Upper lobe of right lung (tissue), 1 donor: Measurements from ENCODE around the gene ADAMTS9. TPM values are rescaled to one million over a fixed set of nuclear protein-coding genes. Genes with fewer than 3 reads are reported as not detected.

Experiments used
- ATAC-seq: fragments of 200-7000 bp; cut with Tn5 transposase; one replicate; pipeline ENCODE4 v1.9.1; 2020; ENCODE audit warnings: mild to moderate bottlenecking, moderate library complexity
- DNase-seq: peaks from one replicate; pipeline ENCODE4 v3.0.0-alpha.2; 2020
- H3K27ac ChIP-seq: fragments of 200-600 bp; one replicate; pipeline ENCODE4 v1.8.0; 2022
- H3K27me3 ChIP-seq: fragments of 200-600 bp; one replicate; pipeline ENCODE4 v1.8.0; 2022; ENCODE audit warnings: mild to moderate bottlenecking
- H3K36me3 ChIP-seq: fragments of 200-600 bp; one replicate; pipeline ENCODE4 v1.8.0; 2022
- H3K4me1 ChIP-seq: fragments of 200-600 bp; one replicate; pipeline ENCODE4 v1.8.0; 2022
- H3K4me3 ChIP-seq: fragments of 200-600 bp; one replicate; pipeline ENCODE4 v1.8.0; 2022; ENCODE audit warnings: mild to moderate bottlenecking
- H3K9me3 ChIP-seq: fragments of 200-600 bp; one replicate; pipeline ENCODE4 v1.8.0; 2022
- CTCF ChIP-seq: fragments of 200-600 bp; IDR thresholded peaks from one replicate; pipeline ENCODE4 v1.8.0; 2022; ENCODE audit warnings: antibody characterized with exemption
- intact Hi-C: fragments of 100-400 bp; cut with DNase I; formaldehyde crosslinking; loops from one replicate; pipeline ENCODE4 v1.11.0; 2022
- total RNA-seq: library from RNA; stranded (reverse); fragmentation: NEBNext Ultra II Directional; extraction: Animal tissue kit (Norgen Biotek cat#: 25700); gene quantifications from one replicate; pipeline ENCODE4 v1.2.1, GENCODE V29; 2021
- donor health status: DM: no; HTN: yes; CAD: no; lungs with severe emphysema.

ADAMTS9 gene
- total RNA-seq, 1 donor from 2014 or later: 30.1 TPM

DNA sequence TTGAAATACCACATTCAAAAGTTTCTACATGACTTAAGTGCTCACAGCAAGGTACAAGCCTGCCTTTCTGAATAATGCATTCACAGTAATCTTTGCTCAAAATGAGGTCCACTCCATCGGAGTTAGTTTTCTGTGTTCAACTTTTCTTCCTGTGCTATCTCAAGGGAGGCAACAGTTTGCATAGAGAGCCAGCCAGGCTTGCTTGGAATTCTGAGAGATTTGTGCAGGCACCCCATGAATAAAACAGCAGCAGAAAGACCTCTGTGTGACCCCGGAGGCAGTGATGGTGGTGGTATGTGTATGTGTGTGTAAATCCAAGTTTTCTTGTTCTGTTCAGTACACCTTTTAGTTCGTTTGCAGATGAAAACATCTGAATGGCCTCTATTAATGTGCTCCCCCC is 124.0 kb downstream of the ADAMTS9 start:
- Histone ChIP-seq H3K36me3 (no peaks in the 10 kb centered on the region), H3K4me3 (no peak overlapping the region), H3K4me1 (peaks cover 9% of the 10 kb centered on the region), H3K27me3 (no peaks in the 10 kb centered on the region), H3K9me3 (no peaks in the 10 kb centered on the region), H3K27ac (no peak overlapping the region)
- no peak for ATAC-seq
- DNase-seq: no peak
- TF ChIP-seq CTCF: no peak
- intact Hi-C loops: no loop called here

- Histone ChIP-seq H3K27me3 (no peaks in the 10 kb centered on the region), H3K27ac (peak overlapping the region; percentile 58), H3K36me3 (no peaks in the 10 kb centered on the region), H3K9me3 (no peaks in the 10 kb centered on the region), H3K4me3 (peak overlapping the region; percentile 32), H3K4me1 (peaks cover 9% of the 10 kb centered on the region)
- intact Hi-C loops: no loop called here
- no peak for ATAC-seq
- DNase-seq: no peak
- TF ChIP-seq CTCF: no peak
These were observed 125.9 kb downstream of the ADAMTS9 start for GRCh38 chr3:64561868-64562267.

- intact Hi-C loops: no loop called here
- Histone ChIP-seq H3K4me3 (peak overlapping the region; percentile 32), H3K27me3 (no peaks in the 10 kb centered on the region), H3K4me1 (peaks cover 9% of the 10 kb centered on the region), H3K36me3 (no peaks in the 10 kb centered on the region), H3K27ac (peak overlapping the region; percentile 58), H3K9me3 (no peaks in the 10 kb centered on the region)
- DNase-seq (no peak), ATAC-seq (peak; percentile 26)
- no peak for TF ChIP-seq CTCF
These were observed 126.4 kb downstream of the ADAMTS9 start for GRCh38 chr3:64561325-64561843.

DNA sequence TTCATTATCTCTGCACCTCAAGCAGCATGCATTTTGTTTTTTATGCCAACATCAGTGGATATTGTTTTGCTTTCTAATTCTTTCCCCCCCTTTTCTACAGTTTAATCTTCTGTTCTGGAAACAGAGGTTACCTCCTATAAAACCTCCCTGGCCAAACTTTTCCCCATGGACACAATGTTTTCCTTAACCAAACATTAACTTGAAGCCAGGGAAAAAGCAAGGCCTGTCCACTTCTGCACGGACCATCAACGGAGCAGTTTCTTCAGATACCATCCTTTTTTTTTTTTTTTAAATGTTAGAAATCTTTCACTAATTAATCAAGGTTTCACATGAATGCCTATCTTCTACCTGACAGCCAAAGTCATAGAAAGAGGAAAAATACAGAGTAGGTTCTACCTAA is 127.0 kb downstream of the ADAMTS9 start:
- no peak for TF ChIP-seq CTCF
- peak overlapping the region; percentile 58 for H3K27ac ChIP-seq
- no peaks in the 10 kb centered on the region for H3K27me3 ChIP-seq
- no peaks in the 10 kb centered on the region for H3K9me3 ChIP-seq
- no peak for DNase-seq
- H3K4me1 ChIP-seq: peaks cover 9% of the 10 kb centered on the region
- H3K4me3 ChIP-seq: peak overlapping the region; percentile 32
- H3K36me3 ChIP-seq: no peaks in the 10 kb centered on the region
- intact Hi-C loops: no loop called here
- ATAC-seq: no peak

GRCh38 chr3:64559588-64559987 is 128.2 kb downstream of the ADAMTS9 start:
- H3K9me3 ChIP-seq: no peaks in the 10 kb centered on the region
- intact Hi-C loops: no loop called here
- peaks cover 9% of the 10 kb centered on the region for H3K4me1 ChIP-seq
- ATAC-seq (no peak), DNase-seq (no peak)
- no peak overlapping the region for H3K27ac ChIP-seq
- no peaks in the 10 kb centered on the region for H3K36me3 ChIP-seq
- H3K27me3 ChIP-seq: no peaks in the 10 kb centered on the region
- TF ChIP-seq CTCF: no peak
- no peak overlapping the region for H3K4me3 ChIP-seq

DNA sequence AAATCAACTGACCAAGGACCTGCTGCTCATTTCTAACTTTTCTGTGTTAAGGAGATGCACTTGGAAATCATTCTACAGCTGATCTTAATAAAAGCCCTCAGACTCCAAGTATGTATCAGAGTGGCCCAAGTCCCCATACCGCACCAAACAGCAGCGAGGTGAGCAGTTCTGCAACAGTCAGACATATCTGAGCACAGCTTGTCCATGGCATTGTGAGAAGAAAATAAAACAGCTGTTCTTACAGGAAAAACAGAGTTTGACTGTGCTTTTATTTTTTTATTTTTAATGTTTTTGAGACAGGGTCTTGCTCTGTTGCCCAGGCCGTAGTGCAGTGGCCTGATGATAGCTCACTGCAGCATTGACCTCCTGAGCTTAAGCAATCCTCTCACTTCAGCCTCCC is 131.8 kb downstream of the ADAMTS9 start:
- H3K27ac ChIP-seq: no peak overlapping the region
- intact Hi-C loops: no loop called here
- H3K4me1 ChIP-seq: peaks cover 9% of the 10 kb centered on the region
- no peaks in the 10 kb centered on the region for H3K9me3 ChIP-seq
- H3K4me3 ChIP-seq: no peak overlapping the region
- DNase-seq (no peak), ATAC-seq (no peak)
- H3K27me3 ChIP-seq: no peaks in the 10 kb centered on the region
- TF ChIP-seq CTCF: no peak
- H3K36me3 ChIP-seq: no peaks in the 10 kb centered on the region
